HEK293 (cell line): ENCODE data around the gene BCL11B.

Source experiments
- CTCF ChIA-PET: fragments of 350-600 bp; formaldehyde crosslinking; extraction: SDS; loops from one replicate; lab custom pipeline; 2021; ENCODE audit warnings: antibody characterized with exemption; lab: Yijun Ruan, JAX
- POLR2A ChIA-PET: fragments of 300-600 bp; formaldehyde crosslinking; extraction: SDS; loops from one replicate; lab custom pipeline; 2020; ENCODE audit warnings: antibody characterized with exemption, inconsistent platforms; lab: Yijun Ruan, JAX
- H3K27ac ChIP-seq: fragments of 200-500 bp; sonication (Bioruptor generic); 2 replicates; pipeline ENCODE4 v1.5.1; 2014; ENCODE audit warnings: low read depth, low read length, control low read depth, inconsistent platforms; ENCODE audit errors: extremely low read depth
- H3K36me3 ChIP-seq, 2 experiments: fragments of 200-500 bp in 1 of 2; sonication (Bioruptor generic) in 1 of 2; 1 replicate in 1 of 2; 2 replicates in 1 of 2; pipeline ENCODE4 v1.5.1; 2014 to 2017; ENCODE audit warnings: inconsistent platforms in 2 of 2, low read length in 2 of 2; ENCODE audit not compliant: control insufficient read depth in 2 of 2, insufficient read depth in 1 of 2
- H3K4me1 ChIP-seq: fragments of 200-500 bp; sonication (Bioruptor generic); 2 replicates; pipeline ENCODE4 v1.5.1; 2014; ENCODE audit warnings: mild to moderate bottlenecking, low read length, inconsistent platforms; ENCODE audit not compliant: control insufficient read depth, insufficient read depth
- H3K4me3 ChIP-seq: 2 replicates; pipeline ENCODE4 v1.5.1; 2011; ENCODE audit warnings: low read depth, mild to moderate bottlenecking, control low read depth, low read length, moderate library complexity
- H3K9me3 ChIP-seq: fragments of 200-500 bp; sonication (Bioruptor generic); 2 replicates; pipeline ENCODE4 v1.5.1; 2014; ENCODE audit warnings: low read depth, low read length, inconsistent platforms; ENCODE audit not compliant: control insufficient read depth, insufficient read depth
- GLIS1 ChIP-seq: fragments of 450-650 bp; formaldehyde crosslinking; IDR thresholded peaks from 2 replicates; pipeline ENCODE4 v1.5.1; 2016; ENCODE audit warnings: missing biosample characterization, missing genetic modification characterization
- SALL2 ChIP-seq: fragments of 450-650 bp; formaldehyde crosslinking; IDR thresholded peaks from 2 replicates; pipeline ENCODE4 v1.5.0; 2017; ENCODE audit warnings: missing biosample characterization, mild to moderate bottlenecking, missing genetic modification characterization, borderline replicate concordance
- SP2 ChIP-seq: fragments of 450-650 bp; formaldehyde crosslinking; IDR thresholded peaks from 2 replicates; pipeline ENCODE4 v1.5.1; 2016; ENCODE audit warnings: missing biosample characterization, missing genetic modification characterization
- YY1 ChIP-seq: fragments of 450-650 bp; formaldehyde crosslinking; IDR thresholded peaks from 2 replicates; pipeline ENCODE4 v1.5.1; 2018; ENCODE audit warnings: missing biosample characterization, missing genetic modification characterization
- ZFP41 ChIP-seq: fragments of 450-650 bp; formaldehyde crosslinking; IDR thresholded peaks from 2 replicates; pipeline ENCODE4 v1.5.1; 2016; ENCODE audit warnings: missing biosample characterization, missing genetic modification characterization, borderline replicate concordance
- ZIC2 ChIP-seq: fragments of 450-650 bp; formaldehyde crosslinking; IDR thresholded peaks from 2 replicates; pipeline ENCODE4 v1.5.1; 2016; ENCODE audit warnings: missing biosample characterization, missing genetic modification characterization
- ZNF184 ChIP-seq: fragments of 450-650 bp; IDR thresholded peaks from 2 replicates; pipeline ENCODE4 v1.5.1; 2018; ENCODE audit warnings: missing biosample characterization, mild to moderate bottlenecking, missing genetic modification characterization
- ZNF248 ChIP-seq: fragments of 450-650 bp; formaldehyde crosslinking; IDR thresholded peaks from 2 replicates; pipeline ENCODE4 v1.5.1; 2017; ENCODE audit warnings: missing biosample characterization, missing genetic modification characterization
- ZNF423 ChIP-seq: fragments of 450-650 bp; formaldehyde crosslinking; IDR thresholded peaks from 2 replicates; pipeline ENCODE4 v1.5.1; 2016; ENCODE audit warnings: missing biosample characterization, missing genetic modification characterization
- ZNF48 ChIP-seq: fragments of 450-650 bp; formaldehyde crosslinking; IDR thresholded peaks from 2 replicates; pipeline ENCODE4 v1.5.1; 2016; ENCODE audit warnings: missing biosample characterization, missing genetic modification characterization
- ZNF510 ChIP-seq: fragments of 450-650 bp; formaldehyde crosslinking; IDR thresholded peaks from 2 replicates; pipeline ENCODE4 v1.5.1; 2018; ENCODE audit warnings: mild to moderate bottlenecking, missing genetic modification characterization, missing biosample characterization; ENCODE audit not compliant: insufficient replicate concordance
- ZNF670 ChIP-seq: fragments of 450-650 bp; formaldehyde crosslinking; IDR thresholded peaks from 2 replicates; pipeline ENCODE4 v1.5.1; 2016; ENCODE audit warnings: missing biosample characterization, missing genetic modification characterization, low read depth
- ZNF707 ChIP-seq: fragments of 450-650 bp; formaldehyde crosslinking; IDR thresholded peaks from 2 replicates; pipeline ENCODE4 v1.5.1; 2016; ENCODE audit warnings: missing biosample characterization, missing genetic modification characterization
- ZSCAN23 ChIP-seq: fragments of 450-650 bp; formaldehyde crosslinking; IDR thresholded peaks from 2 replicates; pipeline ENCODE4 v1.5.1; 2016; ENCODE audit warnings: missing biosample characterization, missing genetic modification characterization
- ZXDB ChIP-seq: fragments of 450-650 bp; formaldehyde crosslinking; IDR thresholded peaks from 2 replicates; pipeline ENCODE4 v1.5.1; 2016; ENCODE audit warnings: missing biosample characterization, missing genetic modification characterization
- TF ChIP-seq, protein P1 (sequence below): fragments of 450-650 bp; formaldehyde crosslinking; IDR thresholded peaks from 2 replicates; pipeline ENCODE4 v1.5.1; 2016; ENCODE audit warnings: missing biosample characterization, missing genetic modification characterization
- TF ChIP-seq, protein P2 (sequence below): fragments of 450-650 bp; formaldehyde crosslinking; IDR thresholded peaks from 2 replicates; pipeline ENCODE4 v1.5.1; 2016; ENCODE audit warnings: missing biosample characterization, missing genetic modification characterization
- TF ChIP-seq, protein P3 (sequence below): fragments of 450-650 bp; formaldehyde crosslinking; IDR thresholded peaks from 2 replicates; pipeline ENCODE4 v1.5.1; 2017; ENCODE audit warnings: missing biosample characterization, mild to moderate bottlenecking, missing genetic modification characterization, moderate library complexity
- TF ChIP-seq, protein P4 (sequence below): fragments of 450-650 bp; formaldehyde crosslinking; IDR thresholded peaks from 2 replicates; pipeline ENCODE4 v1.5.1; 2016; ENCODE audit warnings: missing biosample characterization, missing genetic modification characterization
- TF ChIP-seq, protein P5 (sequence below): fragments of 450-650 bp; formaldehyde crosslinking; IDR thresholded peaks from 2 replicates; pipeline ENCODE4 v1.5.1; 2016; ENCODE audit warnings: missing biosample characterization, missing genetic modification characterization
- TF ChIP-seq, protein P6 (sequence below): fragments of 450-650 bp; formaldehyde crosslinking; IDR thresholded peaks from 2 replicates; pipeline ENCODE4 v1.5.1; 2016; ENCODE audit warnings: missing biosample characterization, missing genetic modification characterization

Gene BCL11B

DNA sequence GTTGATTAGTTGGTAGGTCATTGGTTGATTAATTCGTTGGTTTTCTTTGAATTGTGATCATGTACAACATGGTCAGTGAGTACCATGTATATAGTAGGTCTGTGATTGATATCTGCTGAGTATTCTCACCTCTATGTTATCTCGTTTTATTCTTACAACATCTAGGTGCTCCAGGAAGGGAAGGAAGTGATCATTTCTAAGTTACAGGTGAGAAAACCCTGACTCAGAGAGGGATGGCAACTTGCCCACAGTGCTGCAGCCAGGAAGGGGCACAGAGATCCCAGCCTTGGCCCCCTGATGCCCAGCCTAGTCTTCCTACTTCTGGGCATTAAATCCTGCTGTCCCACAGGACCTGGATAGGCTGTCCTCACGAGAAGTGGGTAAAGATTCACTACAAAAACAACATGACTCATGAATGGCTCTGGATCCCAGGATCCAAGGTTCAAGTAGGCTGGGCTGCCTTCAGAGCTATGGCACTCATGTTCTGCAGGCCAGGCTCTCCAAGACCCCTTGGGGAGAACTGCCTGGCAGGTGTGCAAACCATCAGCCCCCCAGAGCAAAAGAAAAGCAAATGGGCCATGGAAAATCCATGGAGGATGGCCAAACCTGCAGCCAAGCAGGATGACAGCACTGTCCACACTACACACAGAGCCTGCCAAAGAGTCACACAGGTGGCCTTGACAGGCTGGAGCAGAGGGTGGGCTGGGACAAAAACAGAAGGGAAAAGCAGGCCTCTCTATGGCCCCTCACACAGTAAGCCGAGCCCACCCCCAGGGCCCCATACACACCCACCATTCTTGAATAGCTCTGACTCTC, 146.2 kb downstream of the BCL11B start:
- no peaks in the 10 kb centered on the region for H3K9me3 ChIP-seq
- CTCF ChIA-PET, result interaction anchor here (0.5 to 1.0 kb wide), 2 partner anchors 194 to 284 kb away, joined by 3 to 6 read pairs; no protein-coding TSS in a partner anchor
- no peak for TF ChIP-seq ZNF48 (tag by site-specific recombination)
- TF ChIP-seq ZIC2 (tag by site-specific recombination), result peak; percentile 29; the same call in 1 of the 2 replicates
- TF ChIP-seq, protein P1, sequence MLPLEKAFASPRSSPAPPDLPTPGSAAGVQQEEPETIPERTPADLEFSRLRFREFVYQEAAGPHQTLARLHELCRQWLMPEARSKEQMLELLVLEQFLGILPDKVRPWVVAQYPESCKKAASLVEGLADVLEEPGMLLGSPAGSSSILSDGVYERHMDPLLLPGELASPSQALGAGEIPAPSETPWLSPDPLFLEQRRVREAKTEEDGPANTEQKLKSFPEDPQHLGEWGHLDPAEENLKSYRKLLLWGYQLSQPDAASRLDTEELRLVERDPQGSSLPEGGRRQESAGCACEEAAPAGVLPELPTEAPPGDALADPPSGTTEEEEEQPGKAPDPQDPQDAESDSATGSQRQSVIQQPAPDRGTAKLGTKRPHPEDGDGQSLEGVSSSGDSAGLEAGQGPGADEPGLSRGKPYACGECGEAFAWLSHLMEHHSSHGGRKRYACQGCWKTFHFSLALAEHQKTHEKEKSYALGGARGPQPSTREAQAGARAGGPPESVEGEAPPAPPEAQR (tag by site-specific recombination), result no peak
- TF ChIP-seq ZFP41, result no peak
- TF ChIP-seq ZSCAN23 (tag by site-specific recombination), result no peak
- no peak for TF ChIP-seq ZNF510
- TF ChIP-seq, protein P2, sequence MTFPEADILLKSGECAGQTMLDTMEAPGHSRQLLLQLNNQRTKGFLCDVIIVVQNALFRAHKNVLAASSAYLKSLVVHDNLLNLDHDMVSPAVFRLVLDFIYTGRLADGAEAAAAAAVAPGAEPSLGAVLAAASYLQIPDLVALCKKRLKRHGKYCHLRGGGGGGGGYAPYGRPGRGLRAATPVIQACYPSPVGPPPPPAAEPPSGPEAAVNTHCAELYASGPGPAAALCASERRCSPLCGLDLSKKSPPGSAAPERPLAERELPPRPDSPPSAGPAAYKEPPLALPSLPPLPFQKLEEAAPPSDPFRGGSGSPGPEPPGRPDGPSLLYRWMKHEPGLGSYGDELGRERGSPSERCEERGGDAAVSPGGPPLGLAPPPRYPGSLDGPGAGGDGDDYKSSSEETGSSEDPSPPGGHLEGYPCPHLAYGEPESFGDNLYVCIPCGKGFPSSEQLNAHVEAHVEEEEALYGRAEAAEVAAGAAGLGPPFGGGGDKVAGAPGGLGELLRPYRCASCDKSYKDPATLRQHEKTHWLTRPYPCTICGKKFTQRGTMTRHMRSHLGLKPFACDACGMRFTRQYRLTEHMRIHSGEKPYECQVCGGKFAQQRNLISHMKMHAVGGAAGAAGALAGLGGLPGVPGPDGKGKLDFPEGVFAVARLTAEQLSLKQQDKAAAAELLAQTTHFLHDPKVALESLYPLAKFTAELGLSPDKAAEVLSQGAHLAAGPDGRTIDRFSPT (tag by site-specific recombination), result no peak
- no peak for TF ChIP-seq ZNF707 (tag by site-specific recombination)
- TF ChIP-seq, protein P3, sequence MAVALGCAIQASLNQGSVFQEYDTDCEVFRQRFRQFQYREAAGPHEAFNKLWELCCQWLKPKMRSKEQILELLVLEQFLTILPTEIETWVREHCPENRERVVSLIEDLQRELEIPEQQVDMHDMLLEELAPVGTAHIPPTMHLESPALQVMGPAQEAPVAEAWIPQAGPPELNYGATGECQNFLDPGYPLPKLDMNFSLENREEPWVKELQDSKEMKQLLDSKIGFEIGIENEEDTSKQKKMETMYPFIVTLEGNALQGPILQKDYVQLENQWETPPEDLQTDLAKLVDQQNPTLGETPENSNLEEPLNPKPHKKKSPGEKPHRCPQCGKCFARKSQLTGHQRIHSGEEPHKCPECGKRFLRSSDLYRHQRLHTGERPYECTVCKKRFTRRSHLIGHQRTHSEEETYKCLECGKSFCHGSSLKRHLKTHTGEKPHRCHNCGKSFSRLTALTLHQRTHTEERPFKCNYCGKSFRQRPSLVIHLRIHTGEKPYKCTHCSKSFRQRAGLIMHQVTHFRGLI (tag by site-specific recombination), result no peak
- no peak for TF ChIP-seq YY1
- TF ChIP-seq ZXDB, result no peak
- peak; percentile 87 for TF ChIP-seq GLIS1 (tag by site-specific recombination)
- no peak for TF ChIP-seq ZNF423 (tag by site-specific recombination)
- TF ChIP-seq, protein P4, sequence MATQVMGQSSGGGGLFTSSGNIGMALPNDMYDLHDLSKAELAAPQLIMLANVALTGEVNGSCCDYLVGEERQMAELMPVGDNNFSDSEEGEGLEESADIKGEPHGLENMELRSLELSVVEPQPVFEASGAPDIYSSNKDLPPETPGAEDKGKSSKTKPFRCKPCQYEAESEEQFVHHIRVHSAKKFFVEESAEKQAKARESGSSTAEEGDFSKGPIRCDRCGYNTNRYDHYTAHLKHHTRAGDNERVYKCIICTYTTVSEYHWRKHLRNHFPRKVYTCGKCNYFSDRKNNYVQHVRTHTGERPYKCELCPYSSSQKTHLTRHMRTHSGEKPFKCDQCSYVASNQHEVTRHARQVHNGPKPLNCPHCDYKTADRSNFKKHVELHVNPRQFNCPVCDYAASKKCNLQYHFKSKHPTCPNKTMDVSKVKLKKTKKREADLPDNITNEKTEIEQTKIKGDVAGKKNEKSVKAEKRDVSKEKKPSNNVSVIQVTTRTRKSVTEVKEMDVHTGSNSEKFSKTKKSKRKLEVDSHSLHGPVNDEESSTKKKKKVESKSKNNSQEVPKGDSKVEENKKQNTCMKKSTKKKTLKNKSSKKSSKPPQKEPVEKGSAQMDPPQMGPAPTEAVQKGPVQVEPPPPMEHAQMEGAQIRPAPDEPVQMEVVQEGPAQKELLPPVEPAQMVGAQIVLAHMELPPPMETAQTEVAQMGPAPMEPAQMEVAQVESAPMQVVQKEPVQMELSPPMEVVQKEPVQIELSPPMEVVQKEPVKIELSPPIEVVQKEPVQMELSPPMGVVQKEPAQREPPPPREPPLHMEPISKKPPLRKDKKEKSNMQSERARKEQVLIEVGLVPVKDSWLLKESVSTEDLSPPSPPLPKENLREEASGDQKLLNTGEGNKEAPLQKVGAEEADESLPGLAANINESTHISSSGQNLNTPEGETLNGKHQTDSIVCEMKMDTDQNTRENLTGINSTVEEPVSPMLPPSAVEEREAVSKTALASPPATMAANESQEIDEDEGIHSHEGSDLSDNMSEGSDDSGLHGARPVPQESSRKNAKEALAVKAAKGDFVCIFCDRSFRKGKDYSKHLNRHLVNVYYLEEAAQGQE, result no peak
- no peak for TF ChIP-seq ZNF248 (tag by site-specific recombination)
- TF ChIP-seq, all 188 proteins: peak for 2
- no peaks in the 10 kb centered on the region for H3K36me3 ChIP-seq
- POLR2A ChIA-PET, result no interaction called here
- H3K27ac ChIP-seq, result no peak overlapping the region
- H3K4me1 ChIP-seq, result peaks cover 16% of the 10 kb centered on the region
- H3K4me3 ChIP-seq, result no peak overlapping the region

DNA sequence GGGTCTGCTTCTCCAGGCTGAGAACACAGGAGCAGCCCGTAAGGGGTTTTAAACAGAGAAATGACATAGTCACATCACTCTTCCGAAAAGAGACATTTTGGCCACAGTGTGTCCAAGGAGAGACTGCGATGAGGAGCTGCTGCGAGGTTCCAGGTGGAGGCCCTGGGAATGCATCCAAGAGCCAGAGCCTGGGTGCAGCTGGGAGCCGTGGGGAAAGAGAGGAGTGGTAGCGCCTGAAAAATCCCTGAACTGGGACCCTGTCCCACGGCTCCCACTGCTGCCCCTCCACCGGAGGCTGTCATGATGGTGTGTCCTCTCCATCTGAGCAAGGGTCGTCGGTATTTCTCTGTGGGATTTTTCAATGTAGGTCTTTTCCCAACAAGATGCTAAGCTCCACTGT, 146.9 kb downstream of the BCL11B start:
- no peaks in the 10 kb centered on the region for H3K36me3 ChIP-seq
- POLR2A ChIA-PET, result no interaction called here
- no peak overlapping the region for H3K27ac ChIP-seq
- H3K9me3 ChIP-seq, result no peaks in the 10 kb centered on the region
- peaks cover 16% of the 10 kb centered on the region for H3K4me1 ChIP-seq
- CTCF ChIA-PET, result no interaction called here
- H3K4me3 ChIP-seq, result no peak overlapping the region
- TF ChIP-seq, protein P5, sequence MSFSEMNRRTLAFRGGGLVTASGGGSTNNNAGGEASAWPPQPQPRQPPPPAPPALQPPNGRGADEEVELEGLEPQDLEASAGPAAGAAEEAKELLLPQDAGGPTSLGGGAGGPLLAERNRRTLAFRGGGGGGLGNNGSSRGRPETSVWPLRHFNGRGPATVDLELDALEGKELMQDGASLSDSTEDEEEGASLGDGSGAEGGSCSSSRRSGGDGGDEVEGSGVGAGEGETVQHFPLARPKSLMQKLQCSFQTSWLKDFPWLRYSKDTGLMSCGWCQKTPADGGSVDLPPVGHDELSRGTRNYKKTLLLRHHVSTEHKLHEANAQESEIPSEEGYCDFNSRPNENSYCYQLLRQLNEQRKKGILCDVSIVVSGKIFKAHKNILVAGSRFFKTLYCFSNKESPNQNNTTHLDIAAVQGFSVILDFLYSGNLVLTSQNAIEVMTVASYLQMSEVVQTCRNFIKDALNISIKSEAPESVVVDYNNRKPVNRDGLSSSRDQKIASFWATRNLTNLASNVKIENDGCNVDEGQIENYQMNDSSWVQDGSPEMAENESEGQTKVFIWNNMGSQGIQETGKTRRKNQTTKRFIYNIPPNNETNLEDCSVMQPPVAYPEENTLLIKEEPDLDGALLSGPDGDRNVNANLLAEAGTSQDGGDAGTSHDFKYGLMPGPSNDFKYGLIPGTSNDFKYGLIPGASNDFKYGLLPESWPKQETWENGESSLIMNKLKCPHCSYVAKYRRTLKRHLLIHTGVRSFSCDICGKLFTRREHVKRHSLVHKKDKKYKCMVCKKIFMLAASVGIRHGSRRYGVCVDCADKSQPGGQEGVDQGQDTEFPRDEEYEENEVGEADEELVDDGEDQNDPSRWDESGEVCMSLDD (tag by site-specific recombination), result no peak
- TF ChIP-seq, protein P6, sequence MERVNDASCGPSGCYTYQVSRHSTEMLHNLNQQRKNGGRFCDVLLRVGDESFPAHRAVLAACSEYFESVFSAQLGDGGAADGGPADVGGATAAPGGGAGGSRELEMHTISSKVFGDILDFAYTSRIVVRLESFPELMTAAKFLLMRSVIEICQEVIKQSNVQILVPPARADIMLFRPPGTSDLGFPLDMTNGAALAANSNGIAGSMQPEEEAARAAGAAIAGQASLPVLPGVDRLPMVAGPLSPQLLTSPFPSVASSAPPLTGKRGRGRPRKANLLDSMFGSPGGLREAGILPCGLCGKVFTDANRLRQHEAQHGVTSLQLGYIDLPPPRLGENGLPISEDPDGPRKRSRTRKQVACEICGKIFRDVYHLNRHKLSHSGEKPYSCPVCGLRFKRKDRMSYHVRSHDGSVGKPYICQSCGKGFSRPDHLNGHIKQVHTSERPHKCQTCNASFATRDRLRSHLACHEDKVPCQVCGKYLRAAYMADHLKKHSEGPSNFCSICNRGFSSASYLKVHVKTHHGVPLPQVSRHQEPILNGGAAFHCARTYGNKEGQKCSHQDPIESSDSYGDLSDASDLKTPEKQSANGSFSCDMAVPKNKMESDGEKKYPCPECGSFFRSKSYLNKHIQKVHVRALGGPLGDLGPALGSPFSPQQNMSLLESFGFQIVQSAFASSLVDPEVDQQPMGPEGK (tag by site-specific recombination), result no peak
- TF ChIP-seq ZNF184, result no peak
- no peak for TF ChIP-seq SALL2
- TF ChIP-seq SP2, result no peak
- no peak for TF ChIP-seq ZNF48 (tag by site-specific recombination)
- no peak for TF ChIP-seq ZNF670 (tag by site-specific recombination)
